ENCODE results near the gene AADACL4.
"Not testable (repeated sequence)": the region's sequence is repeated elsewhere in the genome, so short reads cannot be mapped to it uniquely, and the experiment has no call there.

The AADACL4 gene

GRCh38 chr1:12629985-12630760 lies 13.7 kb upstream of the AADACL4 start:
- no peak for DNase-seq

DNA sequence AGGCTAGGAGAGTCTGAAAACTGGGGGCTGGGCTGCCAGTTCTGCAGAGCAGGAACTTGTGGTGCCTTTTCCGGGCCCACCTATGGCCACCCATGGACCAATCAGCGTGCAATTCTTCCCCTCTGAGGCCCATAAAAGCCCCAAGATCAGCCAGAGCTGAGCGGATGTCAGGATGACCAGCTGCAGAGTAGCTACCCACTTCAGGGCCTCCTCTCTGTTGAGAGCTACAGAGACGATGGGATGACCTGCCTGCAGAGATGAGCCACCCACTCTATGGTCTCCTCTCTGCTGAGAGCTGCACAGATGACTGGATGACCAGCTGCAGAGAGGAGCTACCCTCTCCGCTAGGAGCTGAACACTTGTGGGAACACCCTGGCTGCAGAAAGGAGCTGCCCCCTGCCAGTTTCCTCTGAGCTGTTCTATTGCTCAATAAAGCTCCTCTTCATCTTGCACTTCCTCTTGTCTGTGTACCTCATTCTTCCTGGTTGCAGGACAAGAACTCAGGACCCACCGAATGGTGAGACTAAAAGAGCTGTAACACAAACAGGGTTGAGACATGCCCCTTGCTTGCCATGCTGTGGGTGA lies 12.8 kb upstream of the AADACL4 start:
- DNase-seq: no peak

- no peak for DNase-seq
Measured at GRCh38 chr1:12631571-12631970, 12.3 kb upstream of the AADACL4 start.

- no peak for DNase-seq
Measured at GRCh38 chr1:12634156-12634555, 9.7 kb upstream of the AADACL4 start.

DNA sequence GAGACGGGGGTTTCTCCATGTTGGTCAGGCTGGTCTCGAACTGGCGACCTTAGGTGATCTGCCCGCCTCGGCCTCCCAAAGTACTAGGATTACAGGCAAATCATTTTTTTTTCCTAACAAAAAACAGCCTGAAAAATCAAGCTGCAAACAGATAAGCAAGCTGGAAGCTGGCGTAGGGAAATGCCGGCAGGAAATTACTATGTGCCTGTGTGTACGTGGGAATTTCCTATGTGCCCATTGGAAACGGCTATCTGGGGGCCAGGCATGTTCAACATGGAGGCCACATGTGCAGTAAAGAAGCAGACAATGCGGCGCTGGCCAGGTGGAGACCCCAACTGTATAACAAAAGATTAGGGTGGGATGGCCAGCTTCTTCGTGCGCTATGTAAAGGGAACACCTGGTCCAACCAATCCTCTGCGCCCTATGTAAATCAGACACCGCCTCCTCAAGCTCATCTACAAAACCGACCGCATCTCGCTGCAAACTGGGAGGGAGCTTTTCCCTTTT lies 9.1 kb upstream of the AADACL4 start:
- DNase-seq: no peak

GRCh38 chr1:12636098-12636950 lies 7.6 kb upstream of the AADACL4 start:
- DNase-seq: no peak

DNA sequence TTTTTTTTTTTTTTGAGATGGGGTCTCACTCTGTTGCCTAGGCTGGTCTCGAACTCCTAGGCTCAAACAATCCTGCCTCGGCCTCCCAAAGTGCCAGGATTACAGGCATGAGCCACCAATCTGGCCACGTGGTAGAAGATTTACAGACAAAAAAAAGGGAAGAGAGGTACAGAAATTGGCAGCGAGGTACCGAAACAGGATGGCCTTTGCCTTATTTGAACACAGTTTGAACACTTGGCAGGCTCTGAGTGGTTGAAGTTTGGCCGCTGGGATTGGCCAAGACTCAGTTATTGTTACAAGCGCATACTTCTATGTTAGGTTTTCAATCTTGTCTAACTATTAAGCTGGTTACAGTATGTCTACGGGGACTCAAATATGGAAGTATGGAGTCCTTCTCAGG lies 6.2 kb upstream of the AADACL4 start:
- DNase-seq: no peak

DNA sequence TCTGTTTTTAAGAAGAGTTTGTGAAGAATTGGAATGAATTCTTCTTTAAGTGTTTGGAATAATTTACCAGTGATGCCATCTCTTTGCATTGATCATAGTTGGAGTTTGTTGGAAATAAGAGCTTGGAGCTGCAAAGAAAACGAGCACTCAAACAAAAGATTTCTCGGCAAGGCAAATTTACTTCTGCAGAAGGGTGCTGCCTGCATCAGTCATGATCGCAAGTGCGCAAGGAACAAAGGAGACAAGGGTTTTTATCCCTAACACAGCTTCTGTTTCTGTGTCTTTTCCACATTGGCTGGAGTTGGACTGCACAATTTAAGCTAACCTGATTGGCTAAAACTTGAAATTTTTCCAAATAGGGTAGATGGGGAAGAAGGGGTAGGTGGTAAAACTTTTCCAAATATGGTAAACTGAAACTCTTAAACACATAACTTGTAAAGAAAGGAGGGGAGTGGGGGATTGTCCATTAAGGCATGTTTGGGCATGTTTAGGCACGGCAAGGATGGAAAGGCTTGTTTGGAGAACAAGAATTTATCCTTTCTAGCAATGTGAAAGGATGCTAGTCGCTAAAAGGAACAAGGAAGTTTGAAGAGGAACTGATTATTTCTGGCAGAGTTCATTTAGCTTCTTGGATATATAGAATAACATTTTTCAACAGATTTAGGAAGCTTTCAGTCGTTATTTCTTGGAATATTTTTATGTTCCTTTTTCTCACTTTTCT lies 3.5 kb upstream of the AADACL4 start:
- DNase-seq: no peak

- no peak for DNase-seq
Measured at GRCh38 chr1:12640958-12641272, 3.0 kb upstream of the AADACL4 start.

GRCh38 chr1:12643079-12643478 lies 806 bp upstream of the AADACL4 start:
- no peak for DNase-seq

- DNase-seq: no peak
Measured at GRCh38 chr1:12644237-12644636, 352 bp downstream of the AADACL4 start.

- DNase-seq: no peak
Measured at GRCh38 chr1:12644829-12645228, 944 bp downstream of the AADACL4 start.

- DNase-seq: not testable (repeated sequence)
Measured at GRCh38 chr1:12645401-12645800, 1.5 kb downstream of the AADACL4 start.

- DNase-seq: no peak
Measured at GRCh38 chr1:12648741-12649140, 4.9 kb downstream of the AADACL4 start.

- no peak for DNase-seq
Measured at GRCh38 chr1:12649971-12650421, 6.1 kb downstream of the AADACL4 start.

DNA sequence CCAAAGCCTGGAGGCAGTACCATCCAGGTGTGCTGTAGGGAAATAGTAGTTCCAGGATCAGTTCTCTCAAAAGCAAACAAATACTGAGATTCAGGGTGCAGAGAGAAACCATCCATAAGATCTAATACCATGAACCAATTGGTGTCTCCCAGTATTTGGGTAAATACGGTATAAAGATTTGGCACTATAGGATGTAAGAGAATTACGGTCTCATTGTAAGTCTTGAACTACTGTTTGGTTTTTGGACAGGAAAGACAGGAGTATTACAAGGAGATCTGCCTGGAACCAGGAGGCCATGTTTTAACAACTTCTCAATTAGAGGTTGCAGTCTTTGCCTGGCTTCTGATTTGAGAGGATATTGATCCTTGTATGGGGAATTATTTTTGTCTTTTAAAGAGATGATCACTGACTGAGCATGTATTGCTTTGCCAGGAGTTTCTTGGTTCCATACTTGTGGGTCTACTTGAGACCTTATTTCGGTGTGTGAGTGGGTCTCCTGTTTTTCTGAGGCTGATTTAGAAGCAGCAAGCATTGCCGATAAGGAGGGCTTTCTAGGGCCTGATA lies 10.2 kb downstream of the AADACL4 start:
- DNase-seq: no peak

GRCh38 chr1:12654657-12655056 lies 10.8 kb downstream of the AADACL4 start:
- DNase-seq: no peak

DNA sequence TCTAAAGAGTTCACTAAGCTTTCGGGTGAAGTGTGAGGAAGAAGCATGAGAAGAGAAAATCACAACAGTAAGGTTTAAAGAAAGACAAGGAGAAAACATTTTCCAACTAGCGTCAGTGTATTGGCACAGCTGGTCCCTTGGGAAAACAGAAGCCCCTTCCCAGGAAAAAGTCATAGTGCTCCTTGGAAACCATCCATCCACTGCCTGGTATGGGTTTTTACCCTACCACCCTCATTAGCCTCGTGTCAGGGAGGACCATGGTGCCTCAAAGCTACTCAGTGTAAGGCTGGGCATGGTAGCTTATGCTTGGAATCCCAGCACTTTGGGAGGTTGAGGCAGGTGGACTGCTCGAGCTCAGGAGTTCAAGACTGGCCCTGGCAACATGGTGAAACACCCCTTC lies 12.7 kb downstream of the AADACL4 start:
- DNase-seq: no peak

DNA sequence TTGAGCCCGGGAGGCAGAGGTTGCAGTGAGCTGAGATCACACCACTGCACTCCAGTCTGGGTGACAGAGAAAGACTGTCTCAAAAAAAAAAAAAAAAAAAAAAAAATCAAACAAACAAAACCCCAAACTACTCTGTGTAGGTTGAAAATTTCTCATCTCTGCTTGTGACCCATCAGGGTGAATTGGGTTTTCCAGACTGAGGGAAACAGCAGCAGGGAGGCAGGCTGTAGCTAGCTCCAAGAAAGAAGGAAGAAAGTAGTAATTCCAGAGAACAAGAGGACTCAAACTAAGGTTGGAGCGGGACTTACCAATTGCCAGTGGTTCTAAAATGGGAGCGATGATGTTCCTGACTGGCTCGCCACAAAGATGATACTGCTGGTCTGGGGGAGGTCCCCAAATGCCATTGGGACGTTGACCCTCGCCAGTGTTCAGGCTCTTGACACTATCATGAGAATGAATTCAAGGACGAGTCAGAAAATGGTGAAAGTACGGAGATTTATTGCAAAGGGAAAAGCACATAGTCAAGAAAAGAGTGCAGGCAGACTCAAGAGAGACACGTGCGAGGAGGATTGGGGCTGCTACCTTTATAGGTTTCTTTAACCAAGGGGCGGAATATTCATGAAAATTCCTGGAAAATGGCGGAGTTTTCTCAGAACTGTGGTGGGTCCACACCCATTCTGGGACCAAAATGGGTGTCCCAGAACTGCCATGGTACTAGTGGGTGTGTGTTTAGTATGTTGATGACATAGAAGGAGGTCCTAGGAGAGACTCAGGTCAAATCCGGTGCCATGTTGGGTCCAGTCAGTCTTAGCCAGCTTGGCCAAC lies 13.4 kb downstream of the AADACL4 start:
- no peak for DNase-seq

DNA sequence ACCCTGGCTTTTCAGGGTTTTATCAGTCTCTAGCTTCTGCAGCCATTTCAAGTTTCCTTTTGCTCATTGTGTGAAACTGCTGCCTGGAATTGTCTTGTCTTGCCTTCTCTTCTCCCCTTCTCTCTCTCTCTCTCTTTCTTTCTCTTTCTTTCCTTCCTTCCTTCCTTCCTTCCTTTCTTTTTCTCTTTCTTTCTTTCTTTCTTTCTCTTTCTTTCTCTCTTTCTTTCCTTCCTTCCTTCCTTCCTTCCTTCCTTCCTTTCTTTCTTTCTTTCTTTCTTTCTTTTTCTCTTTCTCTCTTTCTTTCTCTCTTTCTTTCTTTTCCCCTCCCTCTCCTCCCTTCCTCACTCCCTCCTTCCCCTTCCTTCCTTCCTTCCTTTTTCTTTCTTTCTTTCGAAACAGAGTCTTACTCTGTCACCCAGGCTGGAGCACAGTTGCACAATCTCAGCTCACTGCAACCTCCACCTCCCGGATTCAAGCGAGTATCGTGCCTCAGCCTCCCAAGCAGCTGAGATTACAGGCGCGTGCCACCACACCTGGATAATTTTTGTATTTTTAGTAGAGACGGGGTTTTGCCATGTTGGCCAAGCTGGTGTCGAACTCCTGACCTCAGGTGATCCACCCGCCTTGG lies 14.1 kb downstream of the AADACL4 start:
- DNase-seq: not testable (repeated sequence)
